WTC11 (cell line): ENCODE data around the gene RPTOR. TPM values are rescaled to one million over a fixed set of nuclear protein-coding genes. Genes with fewer than 3 reads are reported as not detected.
A peak's percentile ranks its signal among the peaks of the same experiment; 100 is the strongest.
"Not testable (repeated sequence)": the region's sequence is repeated elsewhere in the genome, so short reads cannot be mapped to it uniquely, and the experiment has no call there.

ENCODE experiments used
- ATAC-seq: fragments of 200-7000 bp; cut with Tn5 transposase; 2 replicates; pipeline ENCODE4 v1.10.0; 2021; ENCODE audit warnings: mild to moderate bottlenecking, moderate library complexity
- CTCF ChIA-PET: fragments of 300-600 bp; sonication (Branson Sonifier 250); formaldehyde crosslinking; loops from one replicate; lab custom pipeline; 2021; ENCODE audit warnings: antibody characterized with exemption; lab: Charles Lee
- POLR2A ChIA-PET: fragments of 350-600 bp; sonication (Branson Sonifier 250); formaldehyde crosslinking; loops from one replicate; lab custom pipeline; 2021; ENCODE audit warnings: antibody characterized with exemption; lab: Charles Lee
- DNase-seq: peaks from one replicate; pipeline ENCODE4 v3.0.0; 2021; ENCODE audit warnings: low spot score
- H3K27ac Mint-ChIP-seq: 2 replicates; pipeline ENCODE4 v1.8.0; 2021; ENCODE audit warnings: mixed read lengths
- H3K27me3 Mint-ChIP-seq: 2 replicates; pipeline ENCODE4 v1.8.0; 2021; ENCODE audit warnings: low read depth, mild to moderate bottlenecking, moderate library complexity, mixed read lengths
- H3K36me3 Mint-ChIP-seq: 2 replicates; pipeline ENCODE4 v1.8.0; 2021; ENCODE audit warnings: mixed read lengths
- H3K4me1 Mint-ChIP-seq: 2 replicates; pipeline ENCODE4 v1.8.0; 2022; ENCODE audit warnings: mixed read lengths
- H3K4me3 Mint-ChIP-seq: 2 replicates; pipeline ENCODE4 v1.8.0; 2021; ENCODE audit warnings: mild to moderate bottlenecking, moderate library complexity, mixed read lengths
- H3K9me3 Mint-ChIP-seq: 2 replicates; pipeline ENCODE4 v1.8.0; 2021; ENCODE audit warnings: mixed read lengths
- ARID4B ChIP-seq: sonication (generic); formaldehyde crosslinking; IDR thresholded peaks from 2 replicates; pipeline ENCODE4 v1.8.0; 2023; ENCODE audit warnings: missing genetic modification reagents, mild to moderate bottlenecking, borderline replicate concordance
- ATF3 ChIP-seq: sonication (generic); formaldehyde crosslinking; conservative IDR thresholded peaks from 2 replicates; pipeline ENCODE4 v1.8.1; 2022; ENCODE audit warnings: mild to moderate bottlenecking, missing genetic modification reagents
- ELF4 ChIP-seq: sonication (generic); formaldehyde crosslinking; IDR thresholded peaks from 2 replicates; pipeline ENCODE4 v1.8.1; 2022; ENCODE audit warnings: low read depth, mild to moderate bottlenecking, moderate library complexity, missing genetic modification reagents
- FOXK1 ChIP-seq: sonication (generic); formaldehyde crosslinking; IDR thresholded peaks from 2 replicates; pipeline ENCODE4 v1.8.0; 2022; ENCODE audit warnings: mild to moderate bottlenecking, moderate library complexity, missing genetic modification reagents
- FOXP4 ChIP-seq: sonication (generic); formaldehyde crosslinking; IDR thresholded peaks from 2 replicates; pipeline ENCODE4 v1.8.0; 2022; ENCODE audit warnings: mild to moderate bottlenecking, missing genetic modification reagents
- IRF1 ChIP-seq: sonication (generic); formaldehyde crosslinking; IDR thresholded peaks from 2 replicates; pipeline ENCODE4 v1.8.0; 2023; ENCODE audit warnings: missing genetic modification reagents
- NFATC4 ChIP-seq: fragments of 250-450 bp; sonication (Bioruptor Pico); IDR thresholded peaks from 2 replicates; pipeline ENCODE4 v1.9.0; 2021; ENCODE audit warnings: mild to moderate bottlenecking
- NFE2L1 ChIP-seq: sonication (generic); formaldehyde crosslinking; IDR thresholded peaks from 2 replicates; pipeline ENCODE4 v1.8.1; 2023; ENCODE audit warnings: missing genetic modification reagents
- SP1 ChIP-seq: sonication (generic); formaldehyde crosslinking; conservative IDR thresholded peaks from 2 replicates; pipeline ENCODE4 v1.8.1; 2022; ENCODE audit warnings: missing genetic modification reagents
- TEAD1 ChIP-seq: sonication (generic); formaldehyde crosslinking; IDR thresholded peaks from 2 replicates; pipeline ENCODE4 v1.8.0; 2022; ENCODE audit warnings: mild to moderate bottlenecking, missing genetic modification reagents
- ZNF416 ChIP-seq: fragments of 250-450 bp; sonication (Bioruptor Pico); IDR thresholded peaks from 2 replicates; pipeline ENCODE4 v1.9.0; 2021; ENCODE audit warnings: mild to moderate bottlenecking, inconsistent platforms
- total RNA-seq: library from RNA; stranded (reverse); gene quantifications from 3 replicates; pipeline ENCODE4 v1.2.3, GENCODE V29; 2021

Gene RPTOR
- total RNA-seq, 1 experiment from 2014 or later, result 41.0 TPM

GRCh38 chr17:80763293-80763867, 218.7 kb downstream of the RPTOR start (continued):
- TF ChIP-seq ARID4B (CRISPR knock-in tag) (no peak), TEAD1 (no peak), ELF4 (CRISPR knock-in tag) (no peak), FOXP4 (no peak), NFATC4 (CRISPR knock-in tag) (no peak), ZNF416 (no peak)

GRCh38 chr17:80764627-80765145, 220.0 kb downstream of the RPTOR start:
- H3K36me3 Mint-ChIP-seq, POLR2A ChIA-PET, ATAC-seq, H3K4me3 Mint-ChIP-seq, H3K9me3 Mint-ChIP-seq, H3K4me1 Mint-ChIP-seq, H3K27me3 Mint-ChIP-seq, CTCF ChIA-PET, DNase-seq: not testable (repeated sequence)
- 0 out of 2 replicates have a peak overlapping the region, but pooled peaks have one; percentile 32 for H3K27ac Mint-ChIP-seq

- ChIA-PET CTCF (interaction anchor here (1.8 kb wide), 1 partner anchor 10 kb away, joined by 5 read pairs; no protein-coding TSS in a partner anchor), POLR2A (interaction anchor here (0.6 kb wide), 1 partner anchor 223 kb away, joined by 3 read pairs; no protein-coding TSS in a partner anchor)
- Mint-ChIP-seq H3K4me3 (no peak overlapping the region), H3K4me1 (no peaks in the 10 kb centered on the region), H3K36me3 (no peaks in the 10 kb centered on the region), H3K9me3 (no peaks in the 10 kb centered on the region), H3K27me3 (no peaks in the 10 kb centered on the region), H3K27ac (peak overlapping the region; percentile 56)
- no peak for ATAC-seq
- no peak for DNase-seq
- no peak for TF ChIP-seq SP1 (CRISPR knock-in tag)
- no peak for TF ChIP-seq FOXK1 (CRISPR knock-in tag)
- TF ChIP-seq ATF3 (CRISPR knock-in tag), result no peak
Observed at GRCh38 chr17:80765241-80765961, 220.8 kb downstream of the RPTOR start.

GRCh38 chr17:80766290-80766855, 221.7 kb downstream of the RPTOR start:
- TF ChIP-seq IRF1 (CRISPR knock-in tag) (no peak), NFE2L1 (no peak)
- no peaks in the 10 kb centered on the region for H3K27me3 Mint-ChIP-seq
- ChIA-PET CTCF (interaction anchor here (1.8 kb wide), 1 partner anchor 11 kb away, joined by 5 read pairs; no protein-coding TSS in a partner anchor), POLR2A (no interaction called here)
- ATAC-seq, result no peak
- H3K9me3 Mint-ChIP-seq, result no peaks in the 10 kb centered on the region
- H3K27ac Mint-ChIP-seq, result no peak overlapping the region
- H3K4me3 Mint-ChIP-seq, result no peak overlapping the region
- no peak for DNase-seq
- peaks cover 8% of the 10 kb centered on the region for H3K4me1 Mint-ChIP-seq
- H3K36me3 Mint-ChIP-seq, result no peaks in the 10 kb centered on the region
